Adrenal gland (tissue), 5 donors: ENCODE measurements around the gene KLHL34.

Experiments
- CTCF ChIP-seq, 6 experiments: fragments of 450-650 bp in 4 of 6; fragments of 200-600 bp in 2 of 6; sonication (generic) in 1 of 6; IDR thresholded peaks; 1 replicate in 5 of 6; 2 replicates in 1 of 6; pipeline versions ENCODE4 v1.5.1 to v1.8.0; 2016 to 2021; ENCODE audit warnings: antibody characterized with exemption in 6 of 6, mild to moderate bottlenecking in 2 of 6, moderate library complexity in 1 of 6
- POLR2A ChIP-seq, 2 donors: fragments of 450-650 bp; IDR thresholded peaks; one replicate each; pipeline ENCODE4 v1.6.1; 2017; ENCODE audit warnings: antibody characterized with exemption in 2 of 2, mild to moderate bottlenecking in 2 of 2, moderate library complexity in 1 of 2
- donor health status: DM: no; HTN: no; CAD: no.

- TF ChIP-seq CTCF (IDR thresholded peaks at IDR 0.05) (no peak), POLR2A (IDR thresholded peaks at IDR 0.05) (no peak)
Measured at GRCh38 chrX:21606002-21606401, 52.1 kb downstream of the KLHL34 start.
